Sciatic nerve (tissue), 2 donors: ENCODE measurements around the gene PIK3CB. TPM values are rescaled to one million over a fixed set of nuclear protein-coding genes. Genes with fewer than 3 reads are reported as not detected.
"Not testable (repeated sequence)": the region's sequence is repeated elsewhere in the genome, so short reads cannot be mapped to it uniquely, and the experiment has no call there.

Experiments
- ATAC-seq: fragments of 200-7000 bp; cut with Tn5 transposase; one replicate; pipeline ENCODE4 v1.9.1; 2020; ENCODE audit warnings: mild to moderate bottlenecking, moderate library complexity
- DNase-seq: peaks from one replicate; pipeline ENCODE4 v3.0.0-alpha.2; 2020; ENCODE audit warnings: low spot score
- intact Hi-C: fragments of 100-400 bp; cut with DNase I; formaldehyde crosslinking; loops from one replicate; pipeline ENCODE4 v1.14.2; 2022
- total RNA-seq: library from RNA; stranded (reverse); fragmentation: NEBNext Ultra II Directional; extraction: Animal tissue kit (Norgen Biotek cat#: 25700); gene quantifications from one replicate; pipeline ENCODE4 v1.2.1, GENCODE V29; 2021
- donor health status: DM: no; HTN: no; CAD: no.
- donor health status: DM: no; HTN: no; CAD: no.

The PIK3CB gene
- total RNA-seq, 1 donor from 2014 or later = 28.8 TPM

- DNase-seq (no peak), ATAC-seq (no peak)
- intact Hi-C loops = no loop called here
These were observed 137.9 kb downstream of the PIK3CB start for GRCh38 chr3:138696666-138697370.

GRCh38 chr3:138694287-138695007 is 140.3 kb downstream of the PIK3CB start:
- ATAC-seq (no peak), DNase-seq (no peak)
- intact Hi-C loops = no loop called here

- intact Hi-C loops = no loop called here
- no peak for DNase-seq
These were observed 142.6 kb downstream of the PIK3CB start for GRCh38 chr3:138692152-138692551.

GRCh38 chr3:138691351-138691750 is 143.4 kb downstream of the PIK3CB start:
- DNase-seq = no peak
- intact Hi-C loops = no loop called here
- no peak for ATAC-seq

More at GRCh38 chr3:138692152-138692551, 142.6 kb downstream of the PIK3CB start:
- ATAC-seq = no peak

GRCh38 chr3:138690036-138690435 is 144.7 kb downstream of the PIK3CB start:
- ATAC-seq (no peak), DNase-seq (no peak)
- intact Hi-C loops = no loop called here

- DNase-seq = no peak
- intact Hi-C loops = no loop called here
- no peak for ATAC-seq
These were observed 145.8 kb downstream of the PIK3CB start for GRCh38 chr3:138688871-138689299.

- no peak for DNase-seq
- intact Hi-C loops = no loop called here
- no peak for ATAC-seq
These were observed 147.5 kb downstream of the PIK3CB start for GRCh38 chr3:138687236-138687635.

- DNase-seq = no peak
- no peak for ATAC-seq
- intact Hi-C loops = no loop called here
These were observed 147.9 kb downstream of the PIK3CB start for GRCh38 chr3:138686771-138687221.

GRCh38 chr3:138684396-138684795 is 150.3 kb downstream of the PIK3CB start:
- ATAC-seq (no peak), DNase-seq (no peak)
- intact Hi-C loops = no loop called here

- ATAC-seq = no peak
- intact Hi-C loops = no loop called here
- DNase-seq = no peak
These were observed 152.1 kb downstream of the PIK3CB start for GRCh38 chr3:138682648-138683047.

- DNase-seq (no peak), ATAC-seq (no peak)
- intact Hi-C loops = no loop called here
These were observed 153.1 kb downstream of the PIK3CB start for GRCh38 chr3:138681463-138682220.

GRCh38 chr3:138680974-138681373 is 153.8 kb downstream of the PIK3CB start:
- intact Hi-C loops, DNase-seq, ATAC-seq: not testable (repeated sequence)

GRCh38 chr3:138678874-138679392 is 155.8 kb downstream of the PIK3CB start:
- intact Hi-C loops = no loop called here
- no peak for DNase-seq
- ATAC-seq = no peak

GRCh38 chr3:138678086-138678485 is 156.6 kb downstream of the PIK3CB start:
- ATAC-seq (no peak), DNase-seq (no peak)
- intact Hi-C loops = no loop called here

- ATAC-seq = no peak
- no peak for DNase-seq
- intact Hi-C loops = no loop called here
These were observed 159.3 kb downstream of the PIK3CB start for GRCh38 chr3:138675393-138675792.

- intact Hi-C loops = no loop called here
- peak; percentile 88 for ATAC-seq
- no peak for DNase-seq
These were observed 160.8 kb downstream of the PIK3CB start for GRCh38 chr3:138673641-138674530.

- no peak for DNase-seq
- intact Hi-C loops = no loop called here
- ATAC-seq = no peak
These were observed 164.3 kb downstream of the PIK3CB start for GRCh38 chr3:138670407-138670806.

GRCh38 chr3:138668107-138668506 is 166.6 kb downstream of the PIK3CB start:
- intact Hi-C loops = no loop called here
- ATAC-seq = no peak
- no peak for DNase-seq

- ATAC-seq (no peak), DNase-seq (no peak)
- intact Hi-C loops = no loop called here
These were observed 177.2 kb downstream of the PIK3CB start for GRCh38 chr3:138657508-138657907.
